Natural killer cell (primary cell): Measurements from ENCODE around the gene UMOD. TPM values are rescaled to one million over a fixed set of nuclear protein-coding genes. Genes with fewer than 3 reads are reported as not detected.

Experiments
- ATAC-seq, 3 donors: fragments of 150-1000 bp in 2 of 3; fragments of 200-7000 bp in 1 of 3; cut with Tn5 transposase; 1 replicate in 1 of 3; 2 replicates in 2 of 3; pipeline ENCODE4 v1.10.0; 2021; ENCODE audit warnings: mild to moderate bottlenecking in 2 of 3, moderate library complexity in 2 of 3
- DNase-seq, 2 donors: peaks; one replicate each; pipeline versions ENCODE4 v3.0.0 to v3.0.0-alpha.2; 2013 to 2021; ENCODE audit warnings: mixed read lengths in 1 of 2
- H3K27ac ChIP-seq: one replicate; pipeline ENCODE4 v1.5.1; 2013; ENCODE audit warnings: mild to moderate bottlenecking, low read length
- H3K27me3 ChIP-seq: one replicate; pipeline ENCODE4 v1.6.1; 2013; ENCODE audit warnings: low read length; ENCODE audit not compliant: control insufficient read depth, insufficient read depth
- H3K36me3 ChIP-seq: one replicate; pipeline ENCODE4 v1.6.1; 2013; ENCODE audit warnings: low read length; ENCODE audit not compliant: control insufficient read depth, insufficient read depth
- H3K4me1 ChIP-seq: one replicate; pipeline ENCODE4 v1.6.1; 2013; ENCODE audit warnings: low read length; ENCODE audit not compliant: control insufficient read depth, insufficient read depth
- H3K4me3 ChIP-seq: one replicate; pipeline ENCODE4 v1.5.1; 2013; ENCODE audit warnings: low read length
- H3K9me3 ChIP-seq: one replicate; pipeline ENCODE4 v1.6.1; 2013; ENCODE audit warnings: low read length; ENCODE audit not compliant: control insufficient read depth, insufficient read depth
- H3K27ac Mint-ChIP-seq, 2 donors: one replicate each; pipeline ENCODE4 v1.8.0; 2022; ENCODE audit warnings: mild to moderate bottlenecking in 2 of 2, mixed read lengths in 2 of 2, moderate library complexity in 1 of 2
- H3K27me3 Mint-ChIP-seq, 2 donors: one replicate each; pipeline ENCODE4 v1.8.0; 2022; ENCODE audit warnings: low read depth in 2 of 2, mixed read lengths in 2 of 2
- H3K36me3 Mint-ChIP-seq: one replicate; pipeline ENCODE4 v1.8.0; 2022; ENCODE audit warnings: mixed read lengths
- H3K4me1 Mint-ChIP-seq, 2 donors: one replicate each; pipeline ENCODE4 v1.8.0; 2022; ENCODE audit warnings: mixed read lengths in 2 of 2
- H3K4me3 Mint-ChIP-seq: one replicate; pipeline ENCODE4 v1.8.0; 2022; ENCODE audit warnings: mild to moderate bottlenecking, moderate library complexity, mixed read lengths
- H3K9me3 Mint-ChIP-seq, 2 donors: one replicate each; pipeline ENCODE4 v1.8.0; 2022; ENCODE audit warnings: mixed read lengths in 2 of 2
- WGBS: methylation state at CpG from one replicate; pipeline ENCODE4 v1.1.7; 2013; ENCODE audit warnings: missing lambda C conversion rate; ENCODE audit not compliant: insufficient coverage; 5-methylcytosine and 5-hydroxymethylcytosine counted together
- intact Hi-C: fragments of 100-400 bp; cut with micrococcal nuclease; formaldehyde crosslinking; loops from one replicate; pipeline ENCODE4 v1.14.2; 2022
- total RNA-seq, 4 donors: library from RNA; stranded (reverse); fragments of 120-200 nt in 1 of 4; gene quantifications; one replicate each; pipeline versions ENCODE4 v1.2.3 to v1.2.4, GENCODE V29; 2013 to 2022
- TF ChIP-seq, protein P1 (sequence below): fragments of 200-600 bp; IDR thresholded peaks from one replicate; pipeline ENCODE4 v1.8.0; 2022; ENCODE audit warnings: antibody characterized with exemption

UMOD gene
- total RNA-seq, 3 donors from 2014 or later (not counting 1 experiment from before 2014, with no cell fraction given) = not detected

DNA sequence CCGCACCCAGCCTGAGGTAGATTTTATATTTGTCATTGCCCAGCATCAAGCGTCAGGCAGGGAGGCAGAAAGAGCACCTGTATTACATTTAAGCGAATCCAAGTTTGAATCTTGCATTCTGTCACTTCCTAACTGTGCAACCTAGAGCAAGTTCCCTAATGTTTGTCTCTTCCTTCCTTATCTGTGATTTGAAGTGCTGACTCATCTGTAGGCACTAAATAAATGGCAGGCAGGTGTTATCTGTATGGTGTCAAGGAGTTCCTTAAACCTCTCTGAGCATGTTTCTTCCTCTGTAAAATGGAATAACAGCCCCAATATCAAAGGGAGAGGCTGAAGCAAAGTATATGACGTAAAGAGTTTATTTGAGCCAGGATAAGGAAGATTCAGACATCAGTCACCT lies 49.5 kb downstream of the UMOD start:
- Mint-ChIP-seq H3K4me1 (peaks cover 4% of the 10 kb centered on the region in 2 donors), H3K9me3 (peaks cover 0 to 4% of the 10 kb centered on the region in 2 donors), H3K36me3 (no peaks in the 10 kb centered on the region), H3K27me3 (peaks cover 10 to 22% of the 10 kb centered on the region in 2 donors), H3K27ac (no peak overlapping the region), H3K4me3 (no peak overlapping the region)
- no peaks in the 10 kb centered on the region for H3K9me3 ChIP-seq
- TF ChIP-seq, protein P1, sequence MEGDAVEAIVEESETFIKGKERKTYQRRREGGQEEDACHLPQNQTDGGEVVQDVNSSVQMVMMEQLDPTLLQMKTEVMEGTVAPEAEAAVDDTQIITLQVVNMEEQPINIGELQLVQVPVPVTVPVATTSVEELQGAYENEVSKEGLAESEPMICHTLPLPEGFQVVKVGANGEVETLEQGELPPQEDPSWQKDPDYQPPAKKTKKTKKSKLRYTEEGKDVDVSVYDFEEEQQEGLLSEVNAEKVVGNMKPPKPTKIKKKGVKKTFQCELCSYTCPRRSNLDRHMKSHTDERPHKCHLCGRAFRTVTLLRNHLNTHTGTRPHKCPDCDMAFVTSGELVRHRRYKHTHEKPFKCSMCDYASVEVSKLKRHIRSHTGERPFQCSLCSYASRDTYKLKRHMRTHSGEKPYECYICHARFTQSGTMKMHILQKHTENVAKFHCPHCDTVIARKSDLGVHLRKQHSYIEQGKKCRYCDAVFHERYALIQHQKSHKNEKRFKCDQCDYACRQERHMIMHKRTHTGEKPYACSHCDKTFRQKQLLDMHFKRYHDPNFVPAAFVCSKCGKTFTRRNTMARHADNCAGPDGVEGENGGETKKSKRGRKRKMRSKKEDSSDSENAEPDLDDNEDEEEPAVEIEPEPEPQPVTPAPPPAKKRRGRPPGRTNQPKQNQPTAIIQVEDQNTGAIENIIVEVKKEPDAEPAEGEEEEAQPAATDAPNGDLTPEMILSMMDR = no peak
- no peak overlapping the region for H3K27ac ChIP-seq
- no peaks in the 10 kb centered on the region for H3K36me3 ChIP-seq
- ATAC-seq (no peak), DNase-seq (no peak)
- no peak overlapping the region for H3K4me3 ChIP-seq
- intact Hi-C loops = loop anchor here (5.0 kb wide), 1 partner anchor 396 kb away; no protein-coding TSS in a partner anchor
- no peaks in the 10 kb centered on the region for H3K27me3 ChIP-seq
- WGBS = 62% methylated on average over 4 of the region's 4 CpGs
- no peaks in the 10 kb centered on the region for H3K4me1 ChIP-seq

DNA sequence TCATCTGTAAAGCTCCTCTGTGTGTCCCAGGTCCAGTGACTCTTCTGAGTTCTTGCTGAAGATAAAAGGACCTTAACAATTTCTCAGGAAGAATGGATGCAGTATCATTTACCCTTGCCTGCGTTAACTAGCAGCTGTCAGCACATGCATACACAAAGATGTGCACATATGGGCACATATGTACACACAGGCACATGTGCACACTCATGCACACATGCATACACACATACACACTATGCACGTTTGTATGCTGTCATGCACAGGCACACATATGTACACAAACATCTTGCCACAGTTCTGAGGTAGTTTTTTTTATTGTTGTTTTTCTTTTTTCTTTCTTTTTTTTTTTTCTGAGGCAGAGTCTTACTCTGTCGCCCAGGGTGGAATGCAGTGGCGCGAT lies 50.1 kb downstream of the UMOD start:
- H3K36me3 ChIP-seq = no peaks in the 10 kb centered on the region
- no peaks in the 10 kb centered on the region for H3K27me3 ChIP-seq
- ATAC-seq (no peak), DNase-seq (no peak)
- no peaks in the 10 kb centered on the region for H3K36me3 Mint-ChIP-seq
- H3K9me3 Mint-ChIP-seq = peaks cover 0 to 4% of the 10 kb centered on the region in 2 donors
- H3K9me3 ChIP-seq = no peaks in the 10 kb centered on the region
- WGBS = 87% methylated on average over 4 of the region's 5 CpGs
- H3K4me1 Mint-ChIP-seq = peaks cover 4% of the 10 kb centered on the region in 2 donors
- H3K27ac Mint-ChIP-seq = no peak overlapping the region
- no peak overlapping the region for H3K4me3 Mint-ChIP-seq
- TF ChIP-seq, protein P1 = no peak
- H3K27me3 Mint-ChIP-seq = peaks cover 10 to 22% of the 10 kb centered on the region in 2 donors
- no peak overlapping the region for H3K4me3 ChIP-seq
- no peak overlapping the region for H3K27ac ChIP-seq
- H3K4me1 ChIP-seq = no peaks in the 10 kb centered on the region
- intact Hi-C loops = loop anchor here (5.0 kb wide), 1 partner anchor 395 kb away; no protein-coding TSS in a partner anchor

DNA sequence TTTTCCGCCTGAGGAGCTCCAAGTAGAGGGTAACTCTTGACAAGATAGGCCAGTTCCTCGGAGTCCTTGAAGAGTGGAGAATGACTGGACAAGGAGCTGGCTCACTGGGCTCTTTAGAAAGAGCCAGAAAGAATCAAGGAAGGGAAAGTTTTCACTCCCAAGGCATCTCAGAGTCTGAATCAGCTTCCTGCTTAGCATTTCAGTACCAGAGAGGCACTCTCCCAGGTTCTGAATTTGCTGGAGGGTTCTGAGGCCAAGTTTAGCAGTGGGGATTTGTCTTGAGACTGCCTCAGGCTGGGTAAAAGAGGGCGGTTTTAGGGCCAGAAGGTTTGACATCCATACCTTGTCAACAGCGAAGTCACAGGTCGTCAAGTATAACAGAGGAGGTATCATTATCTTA lies 50.7 kb downstream of the UMOD start:
- Mint-ChIP-seq H3K9me3 (peaks cover 0 to 4% of the 10 kb centered on the region in 2 donors), H3K36me3 (no peaks in the 10 kb centered on the region), H3K4me3 (no peak overlapping the region), H3K27me3 (peaks cover 10 to 22% of the 10 kb centered on the region in 2 donors), H3K4me1 (peaks cover 4% of the 10 kb centered on the region in 2 donors), H3K27ac (no peak overlapping the region)
- no peaks in the 10 kb centered on the region for H3K36me3 ChIP-seq
- ATAC-seq (no peak), DNase-seq (no peak)
- H3K27ac ChIP-seq = no peak overlapping the region
- TF ChIP-seq, protein P1 = no peak
- WGBS = 66% methylated on average over 5 of the region's 5 CpGs
- intact Hi-C loops = loop anchor here (5.0 kb wide), 1 partner anchor 395 kb away; no protein-coding TSS in a partner anchor
- H3K4me1 ChIP-seq = no peaks in the 10 kb centered on the region
- no peaks in the 10 kb centered on the region for H3K9me3 ChIP-seq
- H3K27me3 ChIP-seq = no peaks in the 10 kb centered on the region
- no peak overlapping the region for H3K4me3 ChIP-seq
